Fibroblast of gingiva (primary cell): ENCODE results near the gene DLK1.
A peak's percentile ranks its signal among the peaks of the same experiment; 100 is the strongest.

Experiments
- DNase-seq: peaks from one replicate; pipeline ENCODE4 v3.0.0-alpha.2; 2011; ENCODE audit warnings: low read depth

Gene DLK1

GRCh38 chr14:100761481-100761880 is 34.8 kb downstream of the DLK1 start:
- DNase-seq = peak; percentile 55

DNA sequence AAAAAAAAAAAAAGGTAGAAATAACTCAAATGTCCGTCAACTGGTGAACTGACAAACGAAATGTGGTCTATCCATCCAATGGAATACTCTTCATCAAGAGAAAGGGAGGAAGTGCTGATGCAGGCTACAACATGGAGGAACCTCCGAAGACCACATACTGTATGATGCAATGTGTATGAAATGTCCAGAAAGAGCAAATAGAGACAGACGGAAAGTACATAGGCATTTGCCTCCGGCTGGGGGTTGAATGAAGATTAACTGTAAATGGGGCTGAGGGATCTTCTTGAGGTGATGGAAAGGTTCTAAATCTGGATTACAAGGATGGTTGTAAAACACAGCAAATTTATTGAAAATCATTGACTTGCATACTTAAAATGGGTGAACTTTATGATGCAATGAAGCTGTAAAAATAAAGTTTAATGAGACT is 35.4 kb downstream of the DLK1 start:
- DNase-seq = no peak

DNA sequence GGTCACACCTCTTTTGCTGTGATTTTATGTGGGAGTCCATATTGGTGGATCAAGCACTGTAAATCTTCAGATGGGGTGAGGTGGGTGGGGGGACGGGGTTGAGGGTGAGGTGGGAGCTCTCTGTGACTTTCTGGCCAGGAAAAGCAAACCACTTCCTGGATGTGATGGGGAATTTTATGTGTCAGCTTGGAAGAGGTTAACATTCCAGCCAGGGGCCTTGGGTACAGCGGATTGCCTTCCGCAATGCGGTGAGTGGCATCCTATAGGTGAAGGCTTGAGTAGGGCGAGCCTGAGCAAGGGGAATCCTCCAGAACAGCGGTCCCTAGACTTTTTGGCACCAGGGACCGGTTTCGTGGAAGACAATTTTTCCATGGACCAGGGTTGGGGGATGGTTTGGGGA is 36.2 kb downstream of the DLK1 start:
- no peak for DNase-seq

- DNase-seq = no peak
These were observed 37.9 kb downstream of the DLK1 start for GRCh38 chr14:100764471-100765115.

GRCh38 chr14:100765296-100765695 is 38.6 kb downstream of the DLK1 start:
- no peak for DNase-seq

DNA sequence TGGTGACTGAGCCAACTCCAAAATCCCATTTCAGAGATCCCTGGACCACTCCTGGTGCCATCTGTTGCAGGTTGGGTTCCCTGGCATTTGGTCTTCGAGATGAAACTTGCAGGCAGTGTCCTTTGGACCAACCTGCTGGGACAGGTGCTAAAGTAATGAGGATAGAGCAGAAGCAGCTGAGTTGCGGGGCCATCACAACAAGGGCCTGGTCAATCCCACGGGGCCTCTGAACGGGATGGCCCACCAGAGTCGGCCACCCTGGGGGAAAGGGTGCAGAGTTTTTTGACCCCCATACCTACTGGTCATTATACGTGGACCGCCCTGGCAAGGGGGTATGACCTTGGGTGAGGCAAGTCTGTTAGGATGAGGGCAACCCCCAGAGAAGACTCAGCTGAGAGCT is 39.3 kb downstream of the DLK1 start:
- no peak for DNase-seq

- DNase-seq = no peak
These were observed 40.5 kb downstream of the DLK1 start for GRCh38 chr14:100767003-100767787.

DNA sequence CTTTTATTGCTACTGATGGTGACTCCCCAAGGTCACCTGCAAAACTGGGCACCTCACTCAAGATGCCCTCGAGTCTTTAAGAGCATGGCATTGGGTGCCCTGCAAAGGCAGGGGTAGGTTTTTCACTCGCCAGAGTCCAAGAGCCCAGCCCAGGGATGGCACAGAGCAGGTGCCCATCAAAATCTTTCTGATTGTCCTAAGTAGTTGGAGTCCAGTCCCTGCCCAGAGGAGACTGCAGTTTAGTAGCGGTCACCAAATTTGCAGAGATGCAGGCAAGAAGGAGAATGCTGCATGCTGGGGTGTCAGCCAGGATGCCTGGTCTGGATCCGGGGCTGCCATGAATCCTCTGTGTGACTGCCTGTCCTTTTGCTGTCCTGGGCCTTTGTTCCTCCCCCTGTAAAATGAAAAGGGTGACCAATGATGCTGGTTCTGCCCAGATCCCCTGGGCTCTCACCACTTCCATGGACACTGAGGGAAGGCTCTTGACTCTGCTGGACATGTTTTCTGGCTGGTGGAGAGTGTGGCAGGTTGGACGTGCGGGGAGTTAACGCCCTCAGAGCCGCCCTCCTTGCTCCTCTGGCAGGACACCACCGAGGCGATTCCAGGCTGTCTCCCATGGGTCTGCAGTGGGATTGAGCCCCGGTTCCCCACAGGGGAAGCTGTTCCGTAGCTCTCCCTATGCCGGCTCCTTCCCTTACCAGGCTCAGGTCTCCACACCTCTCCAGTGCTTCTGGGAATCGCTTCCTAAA is 41.3 kb downstream of the DLK1 start:
- no peak for DNase-seq

DNA sequence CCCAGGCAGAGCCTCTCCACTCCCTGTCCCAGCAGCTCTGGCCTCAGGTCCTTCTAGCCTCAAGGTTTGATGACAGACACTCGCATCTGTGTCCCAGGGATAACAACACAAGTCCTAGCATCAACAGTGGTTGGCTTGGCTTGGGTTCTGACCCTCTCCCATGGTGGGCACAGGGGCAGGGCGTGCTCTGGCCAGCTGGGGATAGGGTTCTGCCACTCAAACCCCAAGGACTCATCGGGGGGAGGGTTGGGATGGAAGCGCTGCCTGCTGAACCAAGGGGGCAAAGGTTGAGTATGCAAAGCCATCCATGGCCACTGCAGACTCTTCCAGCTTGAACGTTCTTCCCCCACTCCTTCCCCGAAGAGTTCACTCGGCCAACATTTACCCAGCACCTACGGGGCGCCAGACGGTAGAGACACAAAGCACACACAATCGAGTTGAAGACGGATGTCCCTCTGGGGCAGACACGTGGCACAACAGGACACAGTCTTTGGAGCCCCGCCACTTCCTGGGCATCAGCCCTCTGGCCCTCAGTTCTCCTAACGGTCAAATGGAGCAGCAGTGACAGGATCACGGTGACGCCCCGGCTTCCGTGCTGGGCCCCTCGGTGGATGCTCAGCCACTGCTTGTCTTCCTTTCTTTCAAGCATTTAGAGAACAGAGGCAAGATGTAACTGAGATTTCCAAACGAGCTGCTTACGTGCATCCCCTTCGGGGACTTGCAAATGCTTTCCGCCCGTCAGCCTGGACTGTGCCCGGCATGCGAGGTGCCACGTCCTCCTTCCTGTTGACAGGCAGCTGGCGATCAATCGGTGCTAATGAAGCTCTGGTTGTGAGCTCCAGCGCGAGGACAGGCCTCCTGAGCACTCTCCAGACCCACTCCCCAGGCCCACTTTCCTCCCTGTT is 42.6 kb downstream of the DLK1 start:
- DNase-seq = no peak

- DNase-seq = no peak
These were observed 43.4 kb downstream of the DLK1 start for GRCh38 chr14:100770046-100770445.

- DNase-seq = no peak
These were observed 44.0 kb downstream of the DLK1 start for GRCh38 chr14:100770605-100771120.

GRCh38 chr14:100771121-100771800 is 44.6 kb downstream of the DLK1 start:
- DNase-seq = no peak

- no peak for DNase-seq
These were observed 46.0 kb downstream of the DLK1 start for GRCh38 chr14:100772607-100773165.

DNA sequence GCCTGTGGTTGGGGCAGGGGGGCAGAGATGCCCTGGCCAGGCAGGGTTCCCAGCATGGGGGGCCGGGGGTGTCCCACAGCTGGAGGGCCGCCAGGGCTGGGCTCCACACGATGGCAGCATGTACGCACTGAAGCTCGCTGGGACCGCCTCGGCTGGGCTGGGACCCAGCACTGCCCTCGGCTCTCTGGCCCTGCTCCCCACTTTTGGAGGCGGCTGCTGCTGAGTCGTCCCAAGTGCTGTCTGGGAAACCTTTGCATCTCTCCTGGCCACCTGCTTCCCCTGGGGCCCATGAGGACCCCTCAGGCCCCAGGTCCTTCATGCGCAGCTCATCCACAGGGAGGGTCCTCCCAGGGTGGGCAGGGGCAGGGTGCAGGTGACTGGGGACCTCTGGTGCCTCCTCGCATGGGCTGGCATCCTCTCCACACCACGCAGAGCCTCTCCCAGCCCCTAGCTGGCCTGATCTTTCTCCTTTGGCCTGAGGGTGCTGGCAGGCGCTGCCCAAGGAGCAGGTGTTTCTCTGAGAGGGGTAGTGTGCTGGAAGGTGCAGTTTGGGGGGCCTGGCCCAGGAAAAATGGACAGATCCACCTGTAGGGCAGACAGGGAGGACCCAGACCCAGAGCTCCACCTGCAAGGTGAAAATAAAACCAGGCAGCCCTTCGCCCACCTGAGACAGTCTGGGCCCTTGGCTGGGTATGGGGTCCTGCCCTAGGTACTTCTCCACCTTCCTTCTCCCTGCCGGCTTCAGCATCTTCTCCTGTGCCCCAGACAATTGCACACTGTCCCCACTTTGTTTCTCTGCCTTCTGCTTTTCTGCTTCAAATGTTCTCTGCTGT is 46.9 kb downstream of the DLK1 start:
- DNase-seq = no peak

DNA sequence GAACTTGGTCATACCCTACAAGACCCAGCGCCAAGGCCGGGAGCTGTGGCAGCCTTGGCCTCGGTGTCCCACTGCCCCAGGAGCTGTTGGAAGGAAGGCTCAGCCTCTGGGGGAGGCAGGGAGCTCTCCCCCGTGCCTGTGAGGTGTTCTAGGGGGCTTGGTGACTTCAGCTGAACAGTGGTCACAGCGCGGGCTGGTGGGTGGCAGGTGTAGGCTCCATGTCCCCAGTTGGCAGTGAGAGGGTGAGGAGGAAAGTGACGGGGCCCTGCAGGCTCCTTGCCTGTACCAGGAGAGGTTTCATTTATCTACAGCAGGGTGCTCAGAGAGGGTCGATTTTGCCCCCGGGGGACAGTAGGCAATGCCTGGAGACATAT is 47.5 kb downstream of the DLK1 start:
- DNase-seq = no peak

DNA sequence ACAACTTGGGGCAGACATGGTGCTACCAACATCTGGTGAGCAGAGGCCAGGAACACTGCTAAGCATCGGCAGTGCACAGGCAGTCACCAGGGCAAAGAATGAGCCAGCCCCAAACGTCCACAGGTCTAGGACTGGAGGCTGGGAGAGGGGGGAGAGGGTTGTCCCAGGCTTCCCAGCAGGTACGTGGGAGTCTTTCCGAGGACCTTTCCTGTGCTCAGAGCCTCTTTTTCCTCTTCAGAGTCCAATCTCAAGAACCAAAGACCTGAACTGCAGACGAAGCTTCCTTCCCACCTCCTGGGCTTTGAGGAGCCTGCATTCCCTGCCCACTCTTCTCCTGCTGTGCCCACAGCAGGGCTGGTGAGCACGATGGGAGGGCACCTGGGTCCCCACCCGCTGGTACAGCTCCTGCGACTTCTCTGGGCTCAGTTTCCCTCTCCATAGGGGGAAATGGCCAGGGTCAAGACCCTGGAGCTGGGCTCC is 48.7 kb downstream of the DLK1 start:
- DNase-seq = no peak

GRCh38 chr14:100775831-100776591 is 49.3 kb downstream of the DLK1 start:
- no peak for DNase-seq

DNA sequence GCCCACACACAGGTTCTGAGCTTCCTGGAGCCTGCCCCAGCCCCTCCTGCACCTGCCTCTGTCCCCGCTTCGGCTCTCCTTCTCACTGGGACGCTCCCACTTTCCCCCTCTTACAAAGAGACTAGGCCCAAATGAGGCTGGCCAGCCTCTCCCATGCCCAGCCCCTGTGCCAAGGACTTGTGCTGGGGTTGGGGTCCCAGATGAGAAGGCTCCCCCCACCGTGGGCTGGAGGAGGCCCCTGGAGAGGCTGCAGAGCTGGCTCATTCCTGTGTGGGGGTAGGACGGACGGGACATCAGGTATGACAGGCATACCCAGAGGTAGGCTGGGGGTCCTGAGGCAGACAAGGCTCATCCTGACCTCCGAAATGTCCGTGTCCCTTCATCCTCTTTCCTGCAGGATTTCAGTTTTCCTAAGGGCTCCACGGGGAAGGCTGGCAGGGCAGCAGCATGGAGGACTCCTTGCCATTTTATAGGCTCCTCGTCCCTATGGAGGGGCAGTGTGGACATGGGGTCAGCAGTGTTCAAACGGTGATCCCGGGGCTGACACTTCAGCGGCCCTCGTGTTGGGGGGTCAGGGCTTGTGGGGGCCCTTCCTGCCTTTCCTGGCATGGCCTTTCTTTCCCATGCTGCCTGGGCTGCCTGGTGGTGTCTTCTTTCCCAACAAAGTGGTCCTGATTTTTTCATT is 50.1 kb downstream of the DLK1 start:
- no peak for DNase-seq
